Parathyroid adenoma (tissue), 2 donors: ENCODE results near the gene MID2.
A peak's percentile ranks its signal among the peaks of the same experiment; 100 is the strongest.

Source experiments
- H2AFZ ChIP-seq: fragments of 300-600 bp; sonication (generic); one replicate; pipeline ENCODE4 v1.7.0; 2017; ENCODE audit warnings: antibody characterized with exemption, mild to moderate bottlenecking
- H3K27ac ChIP-seq: fragments of 300-600 bp; sonication (generic); one replicate; pipeline ENCODE4 v1.7.0; 2017
- H3K27me3 ChIP-seq: fragments of 300-600 bp; sonication (generic); one replicate; pipeline ENCODE4 v1.7.0; 2017; ENCODE audit warnings: low read length; ENCODE audit not compliant: control insufficient read depth, insufficient read depth
- H3K36me3 ChIP-seq: fragments of 300-600 bp; sonication (generic); one replicate; pipeline ENCODE4 v1.7.0; 2017; ENCODE audit warnings: low read length; ENCODE audit not compliant: control insufficient read depth, insufficient read depth
- H3K4me1 ChIP-seq: fragments of 300-600 bp; sonication (generic); one replicate; pipeline ENCODE4 v1.7.0; 2017; ENCODE audit warnings: control low read depth
- H3K4me2 ChIP-seq: fragments of 300-600 bp; sonication (generic); one replicate; pipeline ENCODE4 v1.7.0; 2017; ENCODE audit warnings: low read length
- H3K4me3 ChIP-seq: fragments of 300-600 bp; sonication (generic); one replicate; pipeline ENCODE4 v1.7.0; 2017; ENCODE audit warnings: low read depth, low read length
- H3K79me2 ChIP-seq: fragments of 300-600 bp; sonication (generic); one replicate; pipeline ENCODE4 v1.7.0; 2017; ENCODE audit warnings: control low read depth
- H3K9ac ChIP-seq: fragments of 300-600 bp; sonication (generic); one replicate; pipeline ENCODE4 v1.7.0; 2017; ENCODE audit warnings: mild to moderate bottlenecking
- H3K9me3 ChIP-seq: fragments of 300-600 bp; sonication (generic); one replicate; pipeline ENCODE4 v1.7.0; 2017; ENCODE audit warnings: low read length; ENCODE audit not compliant: control insufficient read depth
- CTCF ChIP-seq: fragments of 300-600 bp; sonication (generic); IDR thresholded peaks from one replicate; pipeline ENCODE4 v1.7.0; 2017; ENCODE audit warnings: antibody characterized with exemption, mild to moderate bottlenecking
- donor health status: primary hyperparathyroidism.

The MID2 gene

DNA sequence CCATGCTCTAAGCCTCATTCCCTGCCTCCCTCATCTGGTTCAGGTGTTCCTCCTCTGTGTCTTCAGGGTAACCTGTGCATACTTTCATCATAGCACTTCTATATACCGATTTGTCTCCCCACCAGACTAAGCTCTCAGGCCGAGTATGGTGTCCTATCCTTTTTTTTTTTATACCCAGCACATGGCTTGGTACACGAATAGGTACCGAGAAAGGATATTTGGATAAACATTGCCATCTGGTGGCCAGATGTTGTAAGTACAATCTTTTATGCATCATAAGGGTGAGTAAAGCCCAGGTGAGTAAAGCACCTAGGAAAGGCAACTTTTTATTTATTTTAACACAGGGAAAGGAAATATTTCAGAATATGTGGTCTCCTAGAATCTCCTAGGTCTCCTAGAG lies 68.4 kb downstream of the MID2 start:
- Histone ChIP-seq H3K4me1 (no peaks in the 10 kb centered on the region), H3K79me2 (peaks cover 2% of the 10 kb centered on the region), H3K36me3 (no peaks in the 10 kb centered on the region), H3K4me2 (no peak overlapping the region), H3K9ac (no peak overlapping the region), H2AFZ (no peak overlapping the region), H3K4me3 (no peak overlapping the region), H3K27me3 (no peaks in the 10 kb centered on the region), H3K9me3 (no peaks in the 10 kb centered on the region), H3K27ac (no peak overlapping the region)
- TF ChIP-seq CTCF = peak; percentile 53

DNA sequence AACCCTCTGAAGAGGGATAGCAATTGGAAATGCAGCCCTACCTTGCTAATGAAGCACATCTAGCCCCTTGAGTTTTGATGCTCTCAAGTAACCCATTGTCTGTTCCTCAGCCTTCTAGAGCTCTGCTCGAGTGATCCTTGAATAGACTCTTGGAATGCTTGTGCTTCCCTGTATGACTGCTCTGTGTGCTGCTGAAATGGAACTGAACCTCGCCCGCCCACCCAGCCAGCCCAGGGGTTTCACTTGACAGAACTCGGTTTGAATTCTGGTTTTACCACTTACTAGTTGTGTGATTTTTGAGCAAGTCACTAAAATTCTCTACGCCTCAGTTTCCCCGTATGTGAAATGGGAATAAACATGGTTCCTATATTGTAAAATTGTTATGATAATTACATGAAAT lies 77.1 kb downstream of the MID2 start:
- Histone ChIP-seq H3K4me2 (no peak overlapping the region), H3K4me1 (no peaks in the 10 kb centered on the region), H3K27me3 (no peaks in the 10 kb centered on the region), H3K79me2 (no peaks in the 10 kb centered on the region), H3K9ac (no peak overlapping the region), H3K36me3 (no peaks in the 10 kb centered on the region), H3K27ac (no peak overlapping the region), H3K9me3 (no peaks in the 10 kb centered on the region), H3K4me3 (no peak overlapping the region), H2AFZ (no peak overlapping the region)
- no peak for TF ChIP-seq CTCF

DNA sequence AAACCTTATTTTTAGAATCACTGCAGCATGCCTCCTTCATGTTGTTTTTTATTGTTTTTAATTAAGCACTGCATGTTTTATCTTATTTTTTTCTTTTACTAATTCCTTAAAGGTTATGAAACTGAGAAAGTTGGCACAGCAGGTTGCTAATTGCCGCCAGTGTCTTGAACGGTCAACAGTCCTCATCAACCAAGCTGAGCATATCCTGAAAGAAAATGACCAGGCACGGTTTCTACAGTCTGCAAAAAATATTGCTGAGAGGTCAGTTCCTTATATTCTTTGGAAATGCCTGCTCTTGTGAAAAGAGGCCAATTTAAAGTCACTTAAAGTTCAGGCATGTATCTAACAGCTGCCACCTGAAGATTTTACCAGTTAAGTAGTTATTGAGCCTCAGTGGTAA lies 79.7 kb downstream of the MID2 start:
- no peak overlapping the region for H3K4me2 ChIP-seq
- no peaks in the 10 kb centered on the region for H3K79me2 ChIP-seq
- H2AFZ ChIP-seq = no peak overlapping the region
- H3K27me3 ChIP-seq = no peaks in the 10 kb centered on the region
- H3K4me3 ChIP-seq = no peak overlapping the region
- H3K9me3 ChIP-seq = no peaks in the 10 kb centered on the region
- H3K36me3 ChIP-seq = no peaks in the 10 kb centered on the region
- TF ChIP-seq CTCF = no peak
- H3K4me1 ChIP-seq = no peaks in the 10 kb centered on the region
- no peak overlapping the region for H3K9ac ChIP-seq
- H3K27ac ChIP-seq = no peak overlapping the region

DNA sequence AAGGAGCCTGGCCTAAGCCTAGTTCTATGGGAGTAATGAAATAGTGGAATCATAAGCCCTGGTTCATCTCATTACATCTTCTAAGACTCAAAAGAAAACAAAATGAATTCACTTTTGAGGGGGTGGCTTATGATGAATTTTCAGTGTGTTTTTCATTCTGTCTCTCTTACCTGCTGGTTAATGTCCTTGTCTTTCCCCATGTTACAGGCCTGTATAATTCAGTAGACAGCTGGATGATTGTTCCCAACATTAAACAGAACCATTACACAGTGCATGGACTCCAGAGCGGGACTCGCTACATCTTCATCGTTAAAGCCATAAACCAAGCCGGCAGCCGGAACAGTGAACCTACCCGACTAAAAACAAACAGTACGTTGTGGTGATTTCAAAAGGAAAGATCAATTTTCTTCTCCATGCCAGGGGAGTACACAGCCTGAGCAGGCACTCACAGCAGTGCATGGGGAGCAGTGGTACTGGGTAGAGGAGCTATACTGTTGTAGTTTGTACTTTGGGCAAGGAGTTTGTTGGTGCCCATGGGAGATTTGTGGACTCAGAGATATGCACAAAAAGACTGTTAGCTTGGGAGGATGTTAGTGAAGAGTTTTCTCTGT lies 98.6 kb downstream of the MID2 start:
- Histone ChIP-seq H3K27me3 (no peaks in the 10 kb centered on the region), H3K4me2 (no peak overlapping the region), H3K4me1 (no peaks in the 10 kb centered on the region), H3K79me2 (no peaks in the 10 kb centered on the region), H3K9me3 (no peaks in the 10 kb centered on the region), H3K9ac (no peak overlapping the region), H3K27ac (no peak overlapping the region), H3K36me3 (no peaks in the 10 kb centered on the region), H3K4me3 (no peak overlapping the region), H2AFZ (no peak overlapping the region)
- TF ChIP-seq CTCF = no peak

DNA sequence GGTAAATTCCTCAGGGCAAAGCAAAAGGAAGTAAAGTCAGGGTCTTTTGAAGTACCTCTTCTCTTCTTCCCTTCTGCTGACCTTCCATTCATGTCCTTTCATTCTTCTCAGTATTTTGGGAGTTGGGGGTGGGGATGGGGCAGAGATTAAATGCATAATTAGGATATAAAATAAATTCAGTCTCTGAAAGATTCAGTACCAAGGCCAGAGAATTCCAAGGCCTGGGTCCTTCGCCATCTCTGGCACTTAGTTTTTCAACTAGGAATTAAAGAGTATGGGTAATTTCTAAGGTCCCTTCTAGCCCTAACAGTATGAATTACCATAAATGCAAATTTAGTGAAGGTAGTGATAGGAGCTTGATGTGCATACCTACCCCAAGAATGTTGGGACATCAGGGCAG lies 108.6 kb downstream of the MID2 start:
- Histone ChIP-seq H3K4me3 (no peak overlapping the region), H3K9me3 (no peaks in the 10 kb centered on the region), H3K27ac (no peak overlapping the region), H3K79me2 (no peaks in the 10 kb centered on the region), H3K27me3 (no peaks in the 10 kb centered on the region), H3K36me3 (no peaks in the 10 kb centered on the region), H2AFZ (no peak overlapping the region), H3K4me1 (no peaks in the 10 kb centered on the region), H3K4me2 (no peak overlapping the region), H3K9ac (no peak overlapping the region)
- TF ChIP-seq CTCF = no peak
